HG03378 (cell line): ENCODE results near the gene PNMA8C.
"Not testable (repeated sequence)": the region's sequence is repeated elsewhere in the genome, so short reads cannot be mapped to it uniquely, and the experiment has no call there.

ENCODE experiments used
- ATAC-seq: cut with Tn5 transposase; IDR thresholded peaks from one replicate; pipeline ENCODE4 v1.9.1; 2021; ENCODE audit warnings: mild to moderate bottlenecking, moderate library complexity; ENCODE audit not compliant: unreplicated experiment

PNMA8C gene

DNA sequence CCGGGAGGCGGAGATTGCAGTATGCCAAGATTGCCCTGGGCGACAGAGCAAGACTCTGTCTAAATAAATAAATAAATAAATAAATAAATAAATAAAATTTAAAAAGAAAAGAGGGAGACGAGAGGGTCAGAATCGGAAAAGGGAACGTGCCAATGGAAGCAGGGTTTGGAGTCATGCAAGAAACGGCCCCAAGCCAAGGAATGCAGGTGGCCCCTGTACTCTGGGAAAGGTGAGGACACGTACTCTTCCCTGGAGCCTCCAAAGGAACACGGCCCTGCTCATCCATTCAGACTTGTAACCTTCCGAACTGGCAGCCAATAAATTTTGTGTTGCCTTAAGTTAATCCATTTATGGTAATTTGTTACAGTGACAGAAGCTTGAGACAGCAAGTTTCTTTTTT lies 19.9 kb upstream of the PNMA8C start:
- ATAC-seq = no peak

DNA sequence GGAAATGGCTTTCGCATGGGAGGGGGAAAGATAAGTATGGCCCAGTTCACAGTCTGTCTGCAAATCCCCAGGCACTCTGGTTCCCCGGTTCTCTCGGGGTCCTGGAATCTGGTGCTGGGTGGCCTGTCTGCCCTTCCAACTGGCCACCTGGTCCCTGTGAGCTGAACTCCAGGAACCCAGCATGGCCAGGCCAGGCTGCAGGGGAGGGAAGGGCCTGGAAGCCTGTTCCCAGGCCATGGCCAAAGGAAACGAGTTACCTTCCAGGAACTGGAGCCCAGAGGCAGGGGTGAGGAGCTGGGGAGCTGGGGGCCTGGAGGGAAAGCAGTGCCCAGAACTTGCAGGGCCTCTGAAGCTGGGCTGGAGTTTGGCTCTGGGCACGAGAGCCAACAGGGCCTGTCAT lies 19.1 kb upstream of the PNMA8C start:
- ATAC-seq = no peak

DNA sequence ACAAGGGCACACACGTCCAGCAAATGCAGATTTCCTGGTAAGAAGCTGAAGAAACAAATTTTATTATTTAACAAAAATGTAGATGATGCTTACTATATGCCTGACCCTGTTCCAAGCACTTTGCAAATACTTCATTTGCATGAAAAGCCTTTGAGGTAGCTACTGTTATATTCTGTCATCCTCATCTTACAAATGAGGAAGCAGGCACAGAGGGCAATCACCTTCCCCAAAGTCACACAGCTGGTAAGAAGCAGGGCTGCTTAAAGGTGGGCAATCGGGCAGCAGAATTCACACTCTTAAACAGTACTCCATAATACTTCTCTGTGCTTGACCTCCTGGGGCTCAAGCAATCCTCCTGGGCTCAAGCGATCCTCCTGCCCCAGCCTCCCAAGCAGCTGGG lies 18.3 kb upstream of the PNMA8C start:
- no peak for ATAC-seq

DNA sequence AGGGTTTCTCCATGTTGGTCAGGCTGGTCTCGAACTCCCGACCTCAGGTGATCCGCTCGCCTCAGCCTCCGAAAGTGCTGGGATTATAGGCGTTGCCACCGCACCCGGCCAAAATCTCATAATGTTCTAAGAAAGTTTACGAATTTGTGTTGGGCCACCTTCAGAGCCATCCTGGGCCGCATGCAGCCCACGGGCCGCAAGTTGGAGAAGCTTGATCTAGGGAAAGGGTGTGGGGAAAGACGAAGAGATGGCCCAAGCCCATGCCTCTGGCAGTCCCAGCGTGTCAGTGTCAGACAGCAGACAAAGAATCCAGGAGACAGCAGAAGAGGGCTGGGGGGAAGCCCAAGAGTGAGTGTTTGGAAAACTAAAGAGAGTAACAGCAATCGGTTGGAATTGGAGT lies 17.3 kb upstream of the PNMA8C start:
- no peak for ATAC-seq

DNA sequence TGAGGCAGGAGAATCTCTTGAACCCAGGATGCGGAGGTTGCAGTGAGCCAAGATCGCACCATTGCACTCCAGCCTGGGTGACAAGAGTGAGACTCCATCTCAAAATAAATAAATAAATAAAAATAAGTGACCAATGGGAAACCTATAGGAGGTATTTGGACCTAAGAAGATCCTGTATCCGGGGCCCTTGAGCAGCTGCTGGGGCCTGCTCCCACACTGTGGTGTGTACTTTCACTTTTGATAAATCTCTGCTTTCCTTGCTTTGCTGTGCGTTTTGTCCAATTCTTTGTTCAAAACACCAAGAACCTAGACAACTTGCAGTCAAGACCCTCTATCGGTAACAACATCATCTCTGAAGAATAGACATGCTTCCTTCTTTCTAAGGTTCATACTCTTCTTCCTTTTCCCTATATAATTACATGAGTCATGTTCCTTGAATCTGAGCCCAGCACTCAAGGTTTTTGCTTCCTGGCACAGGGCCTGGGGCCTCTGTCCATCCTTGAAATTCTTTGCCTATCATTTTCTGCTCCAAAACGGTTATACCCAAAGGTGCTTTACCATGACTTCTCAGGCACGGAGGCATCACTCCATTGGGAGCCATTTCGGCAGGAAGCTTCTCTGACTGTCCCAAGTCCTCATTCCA lies 14.2 kb upstream of the PNMA8C start:
- no peak for ATAC-seq

DNA sequence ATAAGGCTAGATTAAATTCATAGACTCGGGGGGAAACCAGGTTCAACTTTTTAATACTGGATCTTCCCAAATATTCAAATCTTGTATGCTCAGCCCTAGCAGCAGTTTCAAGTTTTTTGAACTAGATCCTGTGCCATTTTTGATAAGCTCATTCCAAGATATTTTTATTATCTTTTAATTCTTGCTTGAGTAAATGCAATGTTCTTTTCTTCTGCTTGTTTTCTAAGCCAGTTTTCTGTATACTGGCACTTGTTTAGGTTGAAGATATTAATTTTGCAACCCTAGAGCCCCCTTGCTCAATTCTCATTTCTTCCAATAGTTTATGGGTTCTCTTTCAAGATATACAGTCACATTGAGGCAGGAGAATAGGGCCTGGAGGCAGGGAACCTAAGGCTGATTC lies 13.1 kb upstream of the PNMA8C start:
- ATAC-seq = no peak

DNA sequence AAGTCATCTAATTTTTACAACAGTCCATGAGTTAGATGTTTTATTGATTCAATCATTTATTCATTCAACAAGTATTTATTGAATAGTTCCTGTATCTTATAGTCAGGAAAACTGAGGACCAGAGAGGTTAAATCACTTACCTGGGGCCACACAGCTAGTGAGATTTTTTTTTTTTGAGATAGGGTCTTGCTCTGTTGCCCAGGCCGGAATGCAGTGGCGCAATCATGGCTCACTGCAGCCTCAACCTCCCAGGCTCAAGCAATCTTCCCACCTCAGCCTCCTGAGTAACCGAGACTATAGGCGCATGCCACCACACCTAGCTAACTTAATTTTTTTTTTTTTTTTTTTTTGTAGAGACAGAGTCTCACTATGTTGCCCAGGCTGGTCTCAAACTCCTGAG lies 7.0 kb upstream of the PNMA8C start:
- not testable (repeated sequence) for ATAC-seq

DNA sequence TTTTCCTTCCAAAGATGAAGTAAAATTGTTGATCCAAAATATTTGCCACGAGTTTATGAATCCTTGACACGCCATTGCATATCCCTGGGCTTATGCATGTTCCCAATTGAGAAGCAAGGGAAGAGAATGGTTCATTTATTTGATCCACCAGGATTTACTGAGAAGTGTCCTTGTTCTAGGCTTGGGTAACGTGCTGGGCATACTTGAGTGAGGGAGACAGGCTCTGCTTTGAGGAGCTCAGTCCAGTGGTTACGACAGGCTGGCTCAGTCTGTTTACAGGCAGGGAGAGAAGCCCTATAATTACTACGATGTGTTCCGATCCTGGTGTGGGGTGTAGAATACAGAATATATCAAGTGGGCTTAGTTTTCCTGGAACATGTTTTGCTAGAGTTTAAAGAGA lies 6.3 kb upstream of the PNMA8C start:
- ATAC-seq = no peak

DNA sequence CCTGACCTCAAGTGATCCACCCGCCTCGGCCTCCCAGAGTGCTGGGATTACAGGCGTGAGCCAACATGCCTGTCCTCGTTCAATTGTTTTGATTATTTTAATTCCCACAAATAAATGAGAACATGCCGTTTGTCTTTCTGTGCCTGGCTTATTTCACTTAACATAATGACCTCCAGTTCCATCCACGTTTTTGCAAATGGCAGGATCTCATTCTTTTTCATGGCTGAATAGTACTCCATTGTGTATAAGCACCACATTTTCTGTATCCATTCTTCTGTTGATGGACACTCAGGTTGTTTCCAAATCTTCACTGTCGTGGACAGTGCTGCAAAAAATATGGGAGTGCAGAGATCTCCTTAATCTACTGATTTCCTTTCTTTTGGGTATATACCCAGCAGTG lies 4.7 kb upstream of the PNMA8C start:
- ATAC-seq = not testable (repeated sequence)

DNA sequence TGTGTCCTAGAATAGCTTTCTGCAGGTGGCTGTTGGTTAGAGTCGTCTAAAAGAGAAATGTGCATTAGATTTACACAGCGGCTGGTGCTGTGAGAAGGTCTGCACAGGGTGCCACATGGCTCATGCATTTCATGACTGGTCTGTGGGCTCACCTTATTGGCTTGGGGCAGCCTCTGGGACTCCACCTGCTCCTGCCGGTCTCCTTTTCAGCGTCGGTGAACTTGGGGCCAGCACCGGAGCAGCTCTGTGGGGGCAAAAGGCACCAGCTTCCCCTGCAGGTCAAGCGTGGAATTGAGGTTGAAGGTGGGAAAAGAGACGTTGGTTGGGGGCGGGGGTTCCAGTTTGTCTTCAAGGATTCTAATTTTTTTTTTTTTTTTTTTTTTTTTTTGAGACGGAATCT lies 3.1 kb upstream of the PNMA8C start:
- no peak for ATAC-seq

DNA sequence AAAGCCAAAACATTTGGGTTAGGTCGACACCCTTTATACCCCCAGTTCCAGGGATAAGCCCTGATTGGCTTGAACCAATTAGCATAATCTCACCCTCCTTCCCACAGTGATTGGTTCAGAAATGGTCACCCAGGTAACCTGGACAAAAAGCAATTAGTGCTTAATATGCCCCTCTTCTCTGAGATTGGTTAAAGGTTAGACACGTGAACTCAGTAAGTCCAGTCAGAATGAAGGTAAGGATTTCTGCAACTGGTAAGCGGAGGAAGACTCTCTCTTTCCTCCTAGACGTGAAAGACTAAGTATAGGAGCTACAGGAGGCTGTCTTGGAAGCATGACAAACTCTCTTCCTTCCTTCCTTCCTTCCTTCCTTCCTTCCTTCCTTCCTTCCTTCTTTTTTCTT lies 1.3 kb upstream of the PNMA8C start:
- ATAC-seq = no peak

DNA sequence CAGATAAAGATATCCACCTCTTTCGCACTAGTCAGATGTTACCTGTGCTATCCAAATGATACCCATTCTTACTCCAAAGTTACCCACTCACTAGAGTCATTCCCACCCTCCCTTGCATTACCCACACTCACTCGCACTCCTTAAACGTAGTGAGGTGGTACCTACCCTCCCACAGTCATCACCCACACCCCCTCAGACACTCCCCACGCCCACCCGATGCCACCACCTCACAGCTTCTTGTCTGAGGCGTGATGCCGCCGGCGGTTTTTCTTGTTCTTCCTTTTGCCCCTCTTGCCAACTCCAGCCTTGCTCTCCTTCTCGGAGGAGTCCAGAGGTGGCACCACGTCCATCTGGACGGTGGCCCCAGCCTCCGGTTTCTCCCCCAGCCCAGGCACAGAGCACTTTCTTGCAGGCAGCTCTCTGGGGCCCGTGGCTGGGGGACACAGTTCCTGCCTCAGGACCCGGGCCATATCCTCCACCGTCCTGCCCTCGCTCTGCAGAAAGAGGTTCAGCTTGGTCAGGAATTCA lies 1.2 kb downstream of the PNMA8C start:
- no peak for ATAC-seq

DNA sequence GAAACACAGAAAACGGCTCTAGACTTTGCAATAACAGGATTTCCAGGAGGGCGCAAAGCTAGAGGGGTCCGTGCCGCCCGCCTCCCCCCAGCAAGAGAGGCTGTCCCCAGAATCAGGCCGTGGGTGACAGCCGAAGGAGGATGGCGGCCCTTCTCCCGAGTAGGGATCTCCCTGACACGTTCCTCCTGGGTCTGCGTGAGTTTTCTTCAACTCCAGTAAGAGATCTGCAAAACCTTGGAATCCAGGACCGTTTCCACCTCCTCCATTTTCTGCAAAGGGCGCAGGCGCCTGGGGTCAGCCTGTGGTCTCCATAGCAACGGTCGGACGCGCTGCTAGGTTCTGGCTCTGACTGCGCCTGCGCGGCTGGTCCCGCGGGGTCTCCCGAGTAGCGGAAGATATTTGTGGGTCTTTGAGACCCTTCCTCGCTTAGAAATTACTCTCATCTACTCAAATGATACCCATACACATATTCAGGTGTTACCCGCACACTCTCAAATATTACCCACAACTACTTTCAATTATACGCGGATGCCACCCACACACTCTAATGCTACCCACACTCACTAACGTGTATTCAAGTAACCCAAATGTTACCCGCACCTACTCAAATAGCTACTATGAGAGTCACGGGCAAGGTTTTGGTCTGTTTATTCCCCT lies 2.1 kb downstream of the PNMA8C start:
- ATAC-seq = no peak

DNA sequence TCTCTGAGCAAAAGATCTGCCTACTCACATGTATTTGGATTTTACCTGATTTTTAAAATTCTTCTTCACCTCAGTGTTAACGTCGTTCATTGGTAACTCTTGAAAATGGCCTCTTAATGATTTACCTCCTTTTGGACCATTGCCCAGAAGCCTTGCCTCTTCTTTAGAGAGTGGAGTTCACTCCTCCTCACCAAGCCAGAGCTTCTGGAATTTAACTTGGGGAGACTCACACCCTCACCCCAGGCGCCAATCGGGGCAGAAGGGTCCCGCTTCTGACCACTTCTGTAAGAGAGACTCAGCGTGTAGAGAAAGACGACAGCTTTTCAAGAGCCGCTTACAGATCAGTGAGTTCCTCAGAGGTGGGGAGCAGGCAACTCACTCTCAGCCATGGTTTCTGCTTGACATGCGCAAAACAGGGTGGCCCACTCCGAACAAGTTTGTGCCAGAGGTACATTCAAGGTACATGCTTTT lies 2.7 kb downstream of the PNMA8C start:
- no peak for ATAC-seq

DNA sequence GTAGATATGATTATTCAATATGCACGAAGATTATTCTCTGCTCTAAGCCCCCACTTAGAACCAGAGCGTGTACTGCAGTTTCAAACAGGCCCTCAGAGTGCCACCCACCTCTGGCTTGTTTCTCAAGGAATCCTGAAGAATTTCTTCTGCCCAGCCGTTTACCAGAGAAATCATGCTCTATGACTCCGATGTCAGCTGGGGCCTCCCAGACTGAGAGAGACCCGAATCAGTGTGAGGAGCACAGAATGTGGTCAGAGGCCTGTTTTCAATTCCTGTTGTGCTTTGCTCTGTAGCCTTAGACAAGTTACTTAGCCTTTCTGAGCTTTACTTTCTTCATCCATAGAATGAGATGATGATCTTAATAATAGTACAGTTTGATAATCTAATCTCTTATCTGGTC lies 5.5 kb downstream of the PNMA8C start:
- no peak for ATAC-seq

DNA sequence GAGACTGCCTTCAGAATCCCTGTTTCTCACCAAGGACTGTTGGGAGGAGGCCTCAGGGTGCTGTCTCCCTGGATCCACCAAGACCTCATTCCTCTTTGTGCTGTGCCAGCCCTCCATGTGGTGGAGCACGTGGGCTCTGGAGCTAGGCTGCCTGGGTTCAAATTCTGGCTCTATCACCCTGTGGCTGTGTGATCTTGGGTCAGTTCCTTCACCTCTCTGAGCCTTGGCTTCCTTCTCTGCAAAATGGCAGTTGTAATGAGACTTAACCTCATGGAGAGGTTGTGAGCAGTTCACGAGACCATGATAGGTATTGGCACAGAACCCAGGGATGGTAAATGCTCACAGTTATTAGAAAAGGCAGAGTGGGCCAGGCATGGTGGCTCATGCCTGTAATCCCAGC lies 6.4 kb downstream of the PNMA8C start:
- no peak for ATAC-seq

DNA sequence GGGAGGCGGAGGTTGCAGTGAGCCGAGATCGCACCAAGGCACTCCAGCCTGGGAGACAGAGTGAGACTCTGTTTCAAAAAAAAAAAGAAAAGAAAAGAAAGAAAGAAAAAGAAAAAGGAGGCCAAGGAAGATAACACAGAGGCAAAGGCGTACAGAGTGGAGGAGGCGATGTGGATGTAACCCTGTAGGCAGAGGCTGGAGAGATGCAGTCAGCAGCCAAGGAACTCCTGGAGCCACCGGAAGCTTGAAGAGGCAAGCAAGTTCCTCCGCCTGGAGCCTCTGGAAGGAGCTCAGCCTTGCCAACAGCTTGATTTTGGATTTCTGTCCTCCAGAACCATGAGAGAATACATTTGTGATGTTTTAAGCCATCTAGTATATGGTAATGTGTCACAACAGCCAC lies 8.7 kb downstream of the PNMA8C start:
- no peak for ATAC-seq

DNA sequence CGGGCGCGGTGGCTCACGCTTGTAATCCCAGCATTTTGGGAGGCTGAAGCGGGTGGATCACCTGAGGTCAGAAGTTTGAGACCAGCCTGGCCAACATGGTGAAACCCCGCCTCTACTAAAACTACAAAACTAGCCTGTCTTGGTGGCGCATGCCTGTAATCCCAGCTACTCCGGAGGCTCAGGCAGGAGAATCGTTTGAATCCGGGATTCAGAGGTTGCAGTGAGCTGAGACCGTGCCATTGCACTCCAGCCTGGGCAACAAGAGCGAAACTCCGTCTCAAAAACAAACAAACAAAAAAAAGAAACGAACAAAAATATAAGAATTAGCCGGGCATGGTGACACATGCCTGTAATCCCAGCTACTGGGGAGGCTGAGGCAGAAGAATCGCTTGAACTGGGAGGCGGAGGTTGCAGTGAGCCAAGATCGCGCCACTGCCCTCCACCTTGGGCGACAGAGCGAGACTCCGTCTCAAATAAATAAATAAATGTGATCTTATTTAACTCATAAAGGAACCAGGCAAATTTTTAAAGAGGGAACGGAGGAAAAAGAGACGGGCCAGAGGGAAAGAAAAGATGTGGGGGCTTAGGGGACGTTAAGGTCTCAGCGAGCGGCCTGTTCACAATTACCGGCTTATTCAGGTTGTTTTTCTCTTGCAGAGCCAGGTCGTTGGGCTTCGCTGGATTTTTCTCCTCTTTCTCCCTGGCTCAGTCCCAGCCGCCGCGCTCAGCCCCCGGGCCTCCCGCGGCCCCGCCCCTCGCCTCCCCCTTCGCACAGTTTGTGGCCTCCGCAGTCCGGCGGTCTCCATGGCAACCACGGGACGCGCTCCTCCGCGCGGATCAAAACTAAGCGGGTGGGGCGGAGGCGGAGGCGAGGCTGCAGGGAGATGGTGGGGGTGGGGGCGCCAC lies 12.7 kb downstream of the PNMA8C start:
- not testable (repeated sequence) for ATAC-seq

DNA sequence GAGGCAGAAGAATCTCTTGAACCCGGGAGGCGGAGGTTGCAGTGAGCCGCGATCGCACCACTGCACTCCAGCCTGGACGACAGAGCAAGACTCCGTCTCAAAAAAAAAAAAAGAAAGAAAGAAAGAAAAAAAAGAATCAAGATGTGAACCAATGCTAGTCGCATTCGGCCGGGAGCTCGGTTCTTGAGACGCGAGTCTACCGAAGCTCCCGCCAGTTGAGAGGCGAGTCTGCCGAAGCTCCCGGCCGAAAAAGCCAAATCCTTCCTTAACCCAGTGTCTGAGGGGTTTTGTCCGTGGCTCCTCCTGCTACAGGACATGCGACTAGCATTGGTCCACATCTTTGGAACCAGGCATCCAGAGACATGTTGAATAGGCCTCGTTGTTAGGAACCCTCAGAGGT lies 13.8 kb downstream of the PNMA8C start:
- not testable (repeated sequence) for ATAC-seq

DNA sequence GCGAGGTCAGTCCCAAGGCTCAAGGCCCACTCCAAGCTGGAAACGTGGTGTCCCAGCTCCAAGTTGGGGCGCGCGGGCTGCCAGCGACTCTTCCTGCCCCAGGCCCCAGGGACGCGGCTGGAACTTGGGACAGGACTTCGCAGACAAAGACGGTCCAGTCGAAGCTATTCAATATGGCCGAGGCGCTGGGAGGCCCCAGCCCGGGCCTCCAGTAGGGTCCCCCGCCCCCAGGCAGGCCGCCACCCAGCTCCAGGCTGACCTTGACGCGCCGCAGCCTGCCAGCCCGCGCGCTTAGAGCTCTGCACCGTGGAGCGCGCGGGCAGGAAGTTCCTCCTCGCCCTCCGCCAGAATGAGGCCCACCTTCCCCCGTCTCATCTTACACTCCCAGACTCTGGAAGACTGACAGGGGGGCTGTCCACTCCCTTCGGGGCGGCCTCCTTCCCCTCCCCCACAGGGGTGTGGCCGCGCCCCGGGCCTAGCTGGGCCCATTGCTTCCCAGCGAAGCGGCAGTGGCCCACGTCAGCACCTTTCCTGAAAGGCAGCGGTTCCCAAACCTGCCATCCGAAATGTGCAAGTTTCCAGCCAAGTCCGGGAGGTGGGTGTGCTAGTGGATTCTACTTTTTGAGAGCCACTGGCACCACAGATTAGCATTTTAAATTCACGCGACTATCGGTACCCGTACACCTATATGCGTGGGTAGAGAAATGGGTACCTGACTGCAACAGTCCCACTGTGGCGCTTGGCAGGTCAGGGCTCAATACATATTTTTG lies 15.3 kb downstream of the PNMA8C start, which contains the start of gene CCDC8:
CCDC8 (minus strand) TSS at position 303 of the 770 bp plus-strand sequence. CDS start 754 bp downstream, outside the sequence.
- no peak for ATAC-seq
